H9 (cell line): Measurements from ENCODE around the gene TMEM120B. TPM values are rescaled to one million over a fixed set of nuclear protein-coding genes. Genes with fewer than 3 reads are reported as not detected.

Experiments
- DNase-seq: peaks from one replicate; pipeline ENCODE4 v3.0.0-alpha.2; 2017
- H2AFZ ChIP-seq: one replicate; pipeline ENCODE4 v1.6.1; 2013; ENCODE audit warnings: mild to moderate bottlenecking, low read length, control low read depth, moderate library complexity
- H2AK5ac ChIP-seq: 2 replicates; pipeline ENCODE4 v1.6.1; 2013; ENCODE audit warnings: low read length, control low read depth, mixed read lengths; ENCODE audit not compliant: insufficient read length
- H2BK120ac ChIP-seq: one replicate; pipeline ENCODE4 v1.6.1; 2013; ENCODE audit warnings: low read depth, mild to moderate bottlenecking, low read length, control low read depth, inconsistent platforms; ENCODE audit not compliant: poor library complexity, severe bottlenecking
- H2BK12ac ChIP-seq: 2 replicates; pipeline ENCODE4 v1.6.1; 2013; ENCODE audit warnings: low read length, control low read depth, mixed read lengths, low read depth; ENCODE audit not compliant: insufficient read length
- H2BK15ac ChIP-seq: 2 replicates; pipeline ENCODE4 v1.6.1; 2013; ENCODE audit warnings: low read depth, low read length, control low read depth
- H2BK20ac ChIP-seq: one replicate; pipeline ENCODE4 v1.6.1; 2013; ENCODE audit warnings: low read depth, mild to moderate bottlenecking, low read length, control low read depth, inconsistent platforms; ENCODE audit not compliant: poor library complexity, severe bottlenecking
- H2BK5ac ChIP-seq: 2 replicates; pipeline ENCODE4 v1.6.1; 2013; ENCODE audit warnings: low read length, control low read depth, mixed read lengths; ENCODE audit not compliant: insufficient read length
- H3K14ac ChIP-seq: 2 replicates; pipeline ENCODE4 v1.6.1; 2013; ENCODE audit warnings: low read length, control low read depth; ENCODE audit not compliant: insufficient read depth
- H3K18ac ChIP-seq: 2 replicates; pipeline ENCODE4 v1.6.1; 2013; ENCODE audit warnings: low read depth, mild to moderate bottlenecking, mixed read lengths, low read length, control low read depth; ENCODE audit not compliant: insufficient read length
- H3K23ac ChIP-seq: 2 replicates; pipeline ENCODE4 v1.6.1; 2013; ENCODE audit warnings: low read length, control low read depth, mixed read lengths, low read depth; ENCODE audit not compliant: insufficient read length
- H3K23me2 ChIP-seq: 2 replicates; pipeline ENCODE4 v1.6.1; 2013; ENCODE audit warnings: low read depth, mild to moderate bottlenecking, mixed read lengths, low read length, control low read depth; ENCODE audit not compliant: insufficient read length, poor library complexity, severe bottlenecking
- H3K27ac ChIP-seq: 2 replicates; pipeline ENCODE4 v1.5.1; 2013; ENCODE audit warnings: low read length, control low read depth, mixed read lengths, low read depth; ENCODE audit not compliant: insufficient read length
- H3K27me3 ChIP-seq: 2 replicates; pipeline ENCODE4 v1.6.1; 2013; ENCODE audit warnings: low read length, control low read depth, inconsistent platforms; ENCODE audit not compliant: insufficient read depth
- H3K4ac ChIP-seq: 2 replicates; pipeline ENCODE4 v1.6.1; 2013; ENCODE audit warnings: low read depth, mild to moderate bottlenecking, control low read depth, inconsistent platforms, low read length, moderate library complexity
- H3K4me1 ChIP-seq: 2 replicates; pipeline ENCODE4 v1.6.1; 2013; ENCODE audit warnings: low read length, control low read depth, inconsistent platforms; ENCODE audit not compliant: insufficient read depth
- H3K4me2 ChIP-seq: 2 replicates; pipeline ENCODE4 v1.6.1; 2013; ENCODE audit warnings: low read length, control low read depth, mixed read lengths; ENCODE audit not compliant: insufficient read length, insufficient read depth
- H3K56ac ChIP-seq: 2 replicates; pipeline ENCODE4 v1.6.1; 2013; ENCODE audit warnings: low read depth, mild to moderate bottlenecking, mixed read lengths, low read length, control low read depth; ENCODE audit not compliant: insufficient read length
- H3K79me1 ChIP-seq: 2 replicates; pipeline ENCODE4 v1.6.1; 2013; ENCODE audit warnings: low read depth, mild to moderate bottlenecking, moderate library complexity, low read length, control low read depth, inconsistent platforms; ENCODE audit not compliant: insufficient read depth, poor library complexity, severe bottlenecking
- H3K79me2 ChIP-seq: 2 replicates; pipeline ENCODE4 v1.6.1; 2013; ENCODE audit warnings: low read length, control low read depth, inconsistent platforms; ENCODE audit not compliant: insufficient read depth
- H3K9ac ChIP-seq: 2 replicates; pipeline ENCODE4 v1.6.1; 2013; ENCODE audit warnings: low read length, control low read depth, mixed read lengths; ENCODE audit not compliant: insufficient read length; ENCODE audit errors: extremely low read depth
- H3K9me3 ChIP-seq: one replicate; pipeline ENCODE4 v1.6.1; 2013; ENCODE audit warnings: low read depth, low read length, inconsistent platforms; ENCODE audit not compliant: control insufficient read depth
- H3T11ph ChIP-seq: one replicate; pipeline ENCODE4 v1.6.1; 2013; ENCODE audit warnings: mild to moderate bottlenecking, low read length, control low read depth, inconsistent platforms
- H4K20me1 ChIP-seq: one replicate; pipeline ENCODE4 v1.6.1; 2013; ENCODE audit not compliant: control insufficient read depth, insufficient read length, insufficient read depth
- H4K5ac ChIP-seq: 2 replicates; pipeline ENCODE4 v1.6.1; 2013; ENCODE audit warnings: low read depth, mild to moderate bottlenecking, mixed read lengths, low read length, control low read depth; ENCODE audit not compliant: insufficient read length
- H4K8ac ChIP-seq: replicated peaks from 2 replicates; pipeline ENCODE4 v1.6.1; 2013; ENCODE audit warnings: low read length, control low read depth, mixed read lengths, low read depth; ENCODE audit not compliant: insufficient read length
- H4K91ac ChIP-seq: 2 replicates; pipeline ENCODE4 v1.6.1; 2013; ENCODE audit warnings: low read depth, mild to moderate bottlenecking, moderate library complexity, mixed read lengths, low read length, control low read depth; ENCODE audit not compliant: insufficient read length
- H3K27ac Mint-ChIP-seq, 3 experiments: 2 replicates in 2 of 3; 3 replicates in 1 of 3; pipeline ENCODE4 v1.8.0; 2020 to 2021; ENCODE audit warnings: mixed read lengths in 3 of 3, mild to moderate bottlenecking in 1 of 3, moderate library complexity in 1 of 3
- H3K27me3 Mint-ChIP-seq: 2 replicates; pipeline ENCODE4 v1.8.0; 2021; ENCODE audit warnings: low read depth, mild to moderate bottlenecking, moderate library complexity, mixed read lengths
- H3K36me3 Mint-ChIP-seq, 3 experiments: 2 replicates in 2 of 3; 3 replicates in 1 of 3; pipeline ENCODE4 v1.8.0; 2020 to 2021; ENCODE audit warnings: low read depth in 3 of 3, mixed read lengths in 3 of 3; ENCODE audit not compliant: insufficient read depth in 1 of 3
- H3K4me1 Mint-ChIP-seq, 2 experiments: 2 replicates each; pipeline ENCODE4 v1.8.0; 2020; ENCODE audit warnings: mixed read lengths in 2 of 2
- H3K4me3 Mint-ChIP-seq, 2 experiments: 2 replicates in 1 of 2; 3 replicates in 1 of 2; pipeline ENCODE4 v1.8.0; 2020 to 2021; ENCODE audit warnings: mild to moderate bottlenecking in 2 of 2, mixed read lengths in 2 of 2, moderate library complexity in 1 of 2
- H3K9me3 Mint-ChIP-seq, 2 experiments: 2 replicates in 1 of 2; 3 replicates in 1 of 2; pipeline ENCODE4 v1.8.0; 2020; ENCODE audit warnings: mild to moderate bottlenecking in 2 of 2, mixed read lengths in 2 of 2, moderate library complexity in 1 of 2
- CTCF ChIP-seq: fragments of 200-600 bp; sonication (generic); conservative IDR thresholded peaks from 3 replicates; pipeline ENCODE4 v1.8.0; 2021; ENCODE audit warnings: antibody characterized with exemption, mild to moderate bottlenecking
- WGBS: extraction: QIAGEN DNeasy Blood & Tissue Kit; methylation state at CpG from one replicate; pipeline ENCODE4 v1.1.7; 2013; ENCODE audit warnings: missing lambda C conversion rate, low lambda C conversion rate, mixed read lengths; ENCODE audit not compliant: insufficient read length; ENCODE audit errors: extremely low coverage; 5-methylcytosine and 5-hydroxymethylcytosine counted together
- total RNA-seq: library from RNA; stranded (reverse); gene quantifications from 2 replicates; pipeline ENCODE4 v1.2.1, GENCODE V29; 2021

Gene TMEM120B
- total RNA-seq, 1 experiment from 2014 or later, result 25.8 TPM

GRCh38 chr12:121791671-121792551, 79.4 kb downstream of the TMEM120B start:
- Histone ChIP-seq H2BK12ac (no peak overlapping the region), H3K27me3 (no peaks in the 10 kb centered on the region), H3K9ac (no peak overlapping the region), H3K23ac (no peak overlapping the region), H4K8ac (no peak overlapping the region), H3K23me2 (peaks cover 9% of the 10 kb centered on the region), H2BK120ac (no peak overlapping the region), H3K9me3 (no peaks in the 10 kb centered on the region), H3K27ac (no peak overlapping the region), H4K20me1 (no peaks in the 10 kb centered on the region), H3K56ac (no peak overlapping the region), H4K5ac (no peak overlapping the region), H3K4me1 (no peaks in the 10 kb centered on the region), H2AK5ac (no peak overlapping the region), H2BK20ac (no peak overlapping the region), H3K79me1 (no peaks in the 10 kb centered on the region), H3K14ac (no peak overlapping the region), H3K4me2 (peak overlapping the region; percentile 34), H2BK15ac (no peak overlapping the region), H4K91ac (no peak overlapping the region), H2BK5ac (no peak overlapping the region), H3K79me2 (no peaks in the 10 kb centered on the region), H3K4ac (no peak overlapping the region), H3T11ph (no peak overlapping the region), H3K18ac (no peak overlapping the region), H2AFZ (no peak overlapping the region)
- no peak for DNase-seq
- Mint-ChIP-seq H3K4me1 (peaks cover 22 to 26% of the 10 kb centered on the region in 2 experiments), H3K4me3 (peak overlapping the region; percentile 66 to 80), H3K36me3 (peaks cover 1 to 23% (median 10%) of the 10 kb centered on the region in 3 experiments; a peak in 5 of 7 replicates), H3K27ac (no peak overlapping the region), H3K9me3 (no peaks in the 10 kb centered on the region; a peak in 2 of 5 replicates), H3K27me3 (peaks cover 5% of the 10 kb centered on the region)
- TF ChIP-seq CTCF, result no peak
- no CpG with 5 or more reads among the region's 14 CpGs for WGBS
